Measurements from ENCODE around the gene HOXC9.

DNA sequence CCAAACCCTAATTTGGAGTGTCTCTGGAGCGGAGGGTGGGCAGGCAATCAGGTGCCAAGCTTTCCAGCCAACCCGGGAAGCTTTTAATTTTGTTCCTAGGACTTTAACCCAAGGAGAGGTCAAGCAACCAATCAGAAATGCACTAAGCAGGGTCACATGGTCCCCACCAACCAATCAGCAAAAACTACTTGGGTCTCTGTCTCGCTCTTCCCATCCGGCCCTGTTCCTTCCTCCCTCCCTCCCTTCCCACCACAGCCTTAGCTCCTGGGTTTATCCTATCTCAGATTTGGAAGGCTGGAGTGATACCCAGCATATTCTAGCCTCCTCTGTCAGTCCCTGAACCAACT, 40.2 kb downstream of the HOXC9 start:
- TF ChIP-seq, protein P1, sequence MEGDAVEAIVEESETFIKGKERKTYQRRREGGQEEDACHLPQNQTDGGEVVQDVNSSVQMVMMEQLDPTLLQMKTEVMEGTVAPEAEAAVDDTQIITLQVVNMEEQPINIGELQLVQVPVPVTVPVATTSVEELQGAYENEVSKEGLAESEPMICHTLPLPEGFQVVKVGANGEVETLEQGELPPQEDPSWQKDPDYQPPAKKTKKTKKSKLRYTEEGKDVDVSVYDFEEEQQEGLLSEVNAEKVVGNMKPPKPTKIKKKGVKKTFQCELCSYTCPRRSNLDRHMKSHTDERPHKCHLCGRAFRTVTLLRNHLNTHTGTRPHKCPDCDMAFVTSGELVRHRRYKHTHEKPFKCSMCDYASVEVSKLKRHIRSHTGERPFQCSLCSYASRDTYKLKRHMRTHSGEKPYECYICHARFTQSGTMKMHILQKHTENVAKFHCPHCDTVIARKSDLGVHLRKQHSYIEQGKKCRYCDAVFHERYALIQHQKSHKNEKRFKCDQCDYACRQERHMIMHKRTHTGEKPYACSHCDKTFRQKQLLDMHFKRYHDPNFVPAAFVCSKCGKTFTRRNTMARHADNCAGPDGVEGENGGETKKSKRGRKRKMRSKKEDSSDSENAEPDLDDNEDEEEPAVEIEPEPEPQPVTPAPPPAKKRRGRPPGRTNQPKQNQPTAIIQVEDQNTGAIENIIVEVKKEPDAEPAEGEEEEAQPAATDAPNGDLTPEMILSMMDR (conservative IDR thresholded peaks at IDR 0.05; ENCODE audit: low read depth, low read length), result no peak
- TF ChIP-seq EZH2 (IDR thresholded peaks at IDR 0.05; ENCODE audit: borderline replicate concordance, low read depth, low read length, poor library complexity, severe bottlenecking), result no peak
